Mesothelial cell of epicardium (in vitro differentiated cells): ENCODE data around the gene MEAK7. TPM values are rescaled to one million over a fixed set of nuclear protein-coding genes. Genes with fewer than 3 reads are reported as not detected.

Experiments
- DNase-seq, 2 experiments: peaks; one replicate each; pipeline ENCODE4 v3.0.0; 2021; ENCODE audit warnings: low spot score in 2 of 2; ENCODE audit not compliant: unreplicated experiment in 2 of 2
- H3K27ac Mint-ChIP-seq: 2 replicates; pipeline ENCODE4 v1.8.0; 2021; ENCODE audit warnings: mixed read lengths
- H3K27me3 Mint-ChIP-seq: 2 replicates; pipeline ENCODE4 v1.8.0; 2021; ENCODE audit warnings: low read depth, mixed read lengths
- H3K36me3 Mint-ChIP-seq: 2 replicates; pipeline ENCODE4 v1.8.0; 2021; ENCODE audit warnings: mixed read lengths
- H3K4me1 Mint-ChIP-seq: 2 replicates; pipeline ENCODE4 v1.8.0; 2021; ENCODE audit warnings: mixed read lengths
- H3K4me3 Mint-ChIP-seq: 2 replicates; pipeline ENCODE4 v1.8.0; 2021; ENCODE audit warnings: mild to moderate bottlenecking, moderate library complexity, mixed read lengths
- H3K9me3 Mint-ChIP-seq: 2 replicates; pipeline ENCODE4 v1.8.0; 2021; ENCODE audit warnings: mixed read lengths
- CTCF ChIP-seq: fragments of 200-600 bp; sonication (generic); IDR thresholded peaks from one replicate; pipeline ENCODE4 v1.5.0; 2021; ENCODE audit warnings: antibody characterized with exemption; ENCODE audit not compliant: unreplicated experiment
- total RNA-seq: library from RNA; stranded (reverse); gene quantifications from 3 replicates; pipeline ENCODE4 v1.2.1, GENCODE V29; 2021

Gene MEAK7
- total RNA-seq: 37.9 to 42.7 TPM (median 39.6 TPM) in 3 replicates

- no peak for TF ChIP-seq CTCF
- Mint-ChIP-seq H3K36me3 (peaks cover 5% of the 10 kb centered on the region), H3K9me3 (no peaks in the 10 kb centered on the region), H3K27ac (peak within 1 kb of the TSS; percentile 88), H3K27me3 (peaks cover 2% of the 10 kb centered on the region), H3K4me1 (peaks cover 30% of the 10 kb centered on the region), H3K4me3 (peak within 1 kb of the TSS; percentile 92)
- DNase-seq: peak; percentile 99
Measured at GRCh38 chr16:84504420-84505248, at the start of gene MEAK7. Gene MEAK7, minus strand, starts transcription at chr16:84504659. Its CDS starts 6,573 bp downstream, at chr16:84498086.

GRCh38 chr16:84553873-84554399 lies 49.5 kb upstream of the MEAK7 start:
- Mint-ChIP-seq H3K4me3 (no peak overlapping the region), H3K9me3 (no peaks in the 10 kb centered on the region), H3K4me1 (peaks cover 33% of the 10 kb centered on the region), H3K27me3 (no peaks in the 10 kb centered on the region), H3K36me3 (no peaks in the 10 kb centered on the region), H3K27ac (no peak overlapping the region)
- DNase-seq: no peak
- no peak for TF ChIP-seq CTCF

GRCh38 chr16:84552135-84552534 lies 47.7 kb upstream of the MEAK7 start:
- Mint-ChIP-seq H3K36me3 (no peaks in the 10 kb centered on the region), H3K27ac (peak overlapping the region; percentile 37), H3K4me1 (peaks cover 37% of the 10 kb centered on the region), H3K9me3 (no peaks in the 10 kb centered on the region), H3K4me3 (no peak overlapping the region), H3K27me3 (no peaks in the 10 kb centered on the region)
- no peak for DNase-seq
- TF ChIP-seq CTCF: no peak

- peaks cover 33% of the 10 kb centered on the region for H3K4me1 Mint-ChIP-seq
- DNase-seq: no peak
- no peaks in the 10 kb centered on the region for H3K27me3 Mint-ChIP-seq
- H3K36me3 Mint-ChIP-seq: no peaks in the 10 kb centered on the region
- H3K9me3 Mint-ChIP-seq: no peaks in the 10 kb centered on the region
- H3K27ac Mint-ChIP-seq: no peak overlapping the region
- no peak for TF ChIP-seq CTCF
- H3K4me3 Mint-ChIP-seq: no peak overlapping the region
Measured at GRCh38 chr16:84550096-84550495, 45.6 kb upstream of the MEAK7 start.

GRCh38 chr16:84548971-84549844 lies 44.7 kb upstream of the MEAK7 start:
- no peaks in the 10 kb centered on the region for H3K36me3 Mint-ChIP-seq
- peaks cover 40% of the 10 kb centered on the region for H3K4me1 Mint-ChIP-seq
- no peak for TF ChIP-seq CTCF
- no peaks in the 10 kb centered on the region for H3K27me3 Mint-ChIP-seq
- no peak for DNase-seq
- H3K27ac Mint-ChIP-seq: peak overlapping the region; percentile 39
- H3K4me3 Mint-ChIP-seq: no peak overlapping the region
- H3K9me3 Mint-ChIP-seq: no peaks in the 10 kb centered on the region
